ENCODE results near the gene FSCN2. TPM values are rescaled to one million over a fixed set of nuclear protein-coding genes. Genes with fewer than 3 reads are reported as not detected.
A peak's percentile ranks its signal among the peaks of the same experiment; 100 is the strongest.

The FSCN2 gene
- total RNA-seq, 1 experiment from 2014 or later, result 1.2 TPM

DNA sequence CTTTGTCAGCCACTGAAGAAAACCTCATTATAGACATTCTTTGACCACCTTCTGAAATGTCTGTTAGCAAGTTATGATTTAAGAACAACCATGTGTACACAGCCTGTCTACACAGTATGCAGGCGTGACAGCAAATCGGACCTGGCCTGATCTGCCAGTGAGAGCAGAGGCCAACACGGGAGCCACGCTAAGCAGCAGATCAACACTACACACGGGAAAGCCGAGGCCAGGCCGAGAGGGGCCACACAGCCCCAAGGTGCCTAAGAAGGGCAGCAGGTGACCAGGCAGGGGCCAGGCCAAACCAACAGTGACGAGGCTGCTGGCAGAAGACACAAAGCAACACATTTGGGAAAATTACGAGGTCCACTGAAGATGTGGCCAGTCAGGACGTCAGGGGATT, 40.2 kb downstream of the FSCN2 start:
- in situ Hi-C loops (cut with HindIII; ENCODE audit: low pct_unique_long_range_greater_than_20kb, low sequenced_read_pairs), result no loop called here
- no TSS peak for BruUV-seq (replicated peaks)
- peaks cover 77% of the 10 kb centered on the region for H3K4me1 ChIP-seq (ENCODE audit: control insufficient read depth, insufficient read depth, low read length)
- no peaks in the 10 kb centered on the region for H3K27me3 ChIP-seq (ENCODE audit: control insufficient read depth, insufficient read depth, low read length)
- H3K4me3 ChIP-seq (ENCODE audit: low read depth in 2 of 2, low read length in 2 of 2), result no peak overlapping the region
- CTCF ChIA-PET, result interaction anchor here (0.6 to 0.7 kb wide), 2 partner anchors 9 to 138 kb away, joined by 3 to 4 read pairs; no protein-coding TSS in a partner anchor
- POLR2A ChIA-PET, result no interaction called here
- no peak for ATAC-seq
- TF ChIP-seq POLR2AphosphoS5 (IDR thresholded peaks at IDR 0.05; ENCODE audit: low read depth, low read length) (no peak), SIN3A (IDR thresholded peaks at IDR 0.05; ENCODE audit: borderline replicate concordance, insufficient read depth, low read depth, low read length) (no peak), REST (IDR thresholded peaks at IDR 0.05; ENCODE audit: insufficient read depth in 1 of 2, low read depth in 2 of 2, low read length in 1 of 2) (no peak), CTCF (IDR thresholded peaks at IDR 0.05) (no peak), TCF7L2 (IDR thresholded peaks at IDR 0.05; ENCODE audit: low read depth, low read length) (no peak)
- H3K9me3 ChIP-seq (ENCODE audit: control insufficient read depth, insufficient read depth, low read depth, low read length), result no peaks in the 10 kb centered on the region
- peaks cover 32% of the 10 kb centered on the region for H3K36me3 ChIP-seq (ENCODE audit: control insufficient read depth, insufficient read depth, low read length)
- DNase-seq (ENCODE audit: low read depth, low spot score), result no peak
- H3K27ac ChIP-seq (ENCODE audit: low read length), result peak overlapping the region; percentile 100
- intact Hi-C loops (cut with micrococcal nuclease; ENCODE audit: unreplicated experiment), result no loop called here

- Histone ChIP-seq H3K27ac (ENCODE audit: low read length) (peak overlapping the region; percentile 100), H3K36me3 (ENCODE audit: control insufficient read depth, insufficient read depth, low read length) (peaks cover 40% of the 10 kb centered on the region), H3K9me3 (ENCODE audit: control insufficient read depth, insufficient read depth, low read depth, low read length) (no peaks in the 10 kb centered on the region), H3K4me3 (ENCODE audit: low read depth in 2 of 2, low read length in 2 of 2) (no peak overlapping the region), H3K4me1 (ENCODE audit: control insufficient read depth, insufficient read depth, low read length) (peaks cover 79% of the 10 kb centered on the region), H3K27me3 (ENCODE audit: control insufficient read depth, insufficient read depth, low read length) (no peaks in the 10 kb centered on the region)
- TF ChIP-seq CTCF (IDR thresholded peaks at IDR 0.05), result no peak
- no peak for TF ChIP-seq TCF7L2 (IDR thresholded peaks at IDR 0.05; ENCODE audit: low read depth, low read length)
- TF ChIP-seq REST (IDR thresholded peaks at IDR 0.05; ENCODE audit: insufficient read depth in 1 of 2, low read depth in 2 of 2, low read length in 1 of 2), result no peak
- no peak for TF ChIP-seq POLR2AphosphoS5 (IDR thresholded peaks at IDR 0.05; ENCODE audit: low read depth, low read length)
- TF ChIP-seq SIN3A (IDR thresholded peaks at IDR 0.05; ENCODE audit: borderline replicate concordance, insufficient read depth, low read depth, low read length), result no peak
- BruUV-seq (replicated peaks), result no TSS peak
- DNase-seq (ENCODE audit: low read depth, low spot score) (no peak), ATAC-seq (no peak)
- CTCF ChIA-PET, result no interaction called here
- POLR2A ChIA-PET, result no interaction called here
- intact Hi-C loops (cut with micrococcal nuclease; ENCODE audit: unreplicated experiment) (no loop called here), in situ Hi-C loops (cut with HindIII; ENCODE audit: low pct_unique_long_range_greater_than_20kb, low sequenced_read_pairs) (no loop called here)
Observed at GRCh38 chr17:81569986-81570514, 41.9 kb downstream of the FSCN2 start.

All from Panc1 (cell line).